BLaER1 treated with 17β-estradiol and CSF1 and Interleukin-3, amounts not matched to agents 10 nM and 100 nM (cell line): ENCODE data around the gene LINGO1.

ENCODE experiments used
- H3K27ac ChIP-seq, 11 experiments: shearing (Covaris generic); formaldehyde crosslinking; 2 replicates each; pipeline ENCODE4 v1.8.1; 2022
- H3K27me3 ChIP-seq, 11 experiments: shearing (Covaris generic); formaldehyde crosslinking; 2 replicates each; pipeline ENCODE4 v1.8.1; 2022
- H3K36me3 ChIP-seq, 11 experiments: shearing (Covaris generic); formaldehyde crosslinking; 2 replicates each; pipeline ENCODE4 v1.8.1; 2022
- H3K4me1 ChIP-seq, 10 experiments: shearing (Covaris generic); formaldehyde crosslinking; 2 replicates each; pipeline ENCODE4 v1.8.1; 2022
- H3K4me2 ChIP-seq, 11 experiments: shearing (Covaris generic); formaldehyde crosslinking; 2 replicates each; pipeline ENCODE4 v1.8.1; 2022
- H3K4me3 ChIP-seq, 10 experiments: shearing (Covaris generic); formaldehyde crosslinking; 2 replicates each; pipeline ENCODE4 v1.8.1; 2022
- H3K9ac ChIP-seq, 11 experiments: shearing (Covaris generic); formaldehyde crosslinking; 2 replicates each; pipeline ENCODE4 v1.8.1; 2022
- H3K9me3 ChIP-seq, 11 experiments: shearing (Covaris generic); formaldehyde crosslinking; replicated peaks in 1 of 11; 2 replicates each; pipeline ENCODE4 v1.8.1; 2022
- H4K20me1 ChIP-seq, 11 experiments: shearing (Covaris generic); formaldehyde crosslinking; 2 replicates each; pipeline ENCODE4 v1.8.1; 2022
- Cebpa-rat ChIP-seq, 11 experiments: shearing (Covaris generic); IDR thresholded peaks; 2 replicates each; pipeline ENCODE4 v1.8.1; 2022

LINGO1 gene

DNA sequence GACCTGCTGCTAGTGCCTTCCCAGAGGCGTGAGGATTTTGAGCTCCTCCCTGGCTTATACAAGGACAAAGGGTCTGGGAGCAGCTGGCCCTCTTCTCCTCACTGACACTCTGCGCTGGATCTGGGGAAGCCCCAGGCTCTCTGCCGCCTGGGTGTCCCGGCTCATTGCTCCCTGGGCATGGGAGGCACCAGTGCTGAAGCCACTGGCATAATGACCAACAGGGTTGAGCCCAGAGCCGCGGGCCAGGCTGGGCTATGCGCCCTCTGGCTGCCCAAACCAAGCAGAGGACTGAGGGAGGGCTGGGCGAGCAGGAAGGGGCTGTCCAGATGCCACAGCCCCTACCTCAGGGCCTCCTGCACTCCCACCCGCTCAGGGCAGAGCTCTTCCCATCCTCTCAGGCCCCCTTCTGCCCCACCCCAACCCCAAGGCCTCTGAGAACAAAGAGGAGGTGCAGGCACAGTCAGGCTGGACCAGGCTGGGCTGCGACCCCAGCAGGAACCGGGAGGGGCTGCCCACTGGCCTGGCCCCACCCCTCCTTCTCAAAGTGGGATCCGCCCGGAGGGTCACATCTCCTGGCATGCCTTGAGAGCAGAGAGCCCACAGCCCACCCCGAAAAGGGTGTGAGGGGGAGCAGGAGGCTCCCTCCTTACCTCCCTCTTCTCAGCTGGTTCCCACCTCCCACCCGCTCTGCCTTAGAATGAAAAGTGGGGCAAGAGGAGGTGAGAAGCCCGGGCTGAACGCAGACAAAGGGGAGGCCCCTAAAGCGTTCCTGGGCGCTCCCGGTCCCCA lies 1.6 kb downstream of the LINGO1 start:
- no peak for TF ChIP-seq Cebpa-rat (IDR thresholded peaks at IDR 0.05)
- peaks cover 72 to 91% (median 82%) of the 10 kb centered on the region in 11 experiments for H3K27me3 ChIP-seq
- peaks cover 0 to 47% (median 20%) of the 10 kb centered on the region in 11 experiments; a peak in 15 of 22 replicates for H4K20me1 ChIP-seq
- no peak overlapping the region for H3K4me3 ChIP-seq
- no peak overlapping the region for H3K9ac ChIP-seq
- peaks cover 0 to 32% (median 16%) of the 10 kb centered on the region in 10 experiments; a peak in 16 of 20 replicates for H3K4me1 ChIP-seq
- no peak overlapping the region for H3K4me2 ChIP-seq
- H3K9me3 ChIP-seq: no peaks in the 10 kb centered on the region
- no peak overlapping the region for H3K27ac ChIP-seq
- H3K36me3 ChIP-seq: no peaks in the 10 kb centered on the region

DNA sequence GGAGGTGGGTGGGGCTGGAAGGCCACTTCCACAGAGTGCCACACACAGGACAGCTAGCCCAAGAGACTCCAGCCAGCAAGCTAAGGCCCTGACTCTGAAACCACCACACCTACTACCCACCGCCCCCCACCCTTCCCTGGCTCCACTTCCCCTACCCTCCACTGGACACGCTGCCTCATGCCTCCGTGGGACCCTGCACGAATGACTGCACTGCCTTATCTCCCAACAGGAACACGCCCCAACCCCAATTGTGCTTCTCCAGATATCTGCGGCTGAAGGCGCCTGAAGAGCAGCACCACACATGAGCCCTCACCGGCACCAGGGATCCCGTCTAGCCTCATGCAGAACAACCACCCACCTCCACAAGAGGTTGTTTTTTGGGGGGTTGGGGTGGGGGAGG lies 2.7 kb downstream of the LINGO1 start:
- Histone ChIP-seq H3K4me3 (no peak overlapping the region), H3K4me2 (no peak overlapping the region), H3K36me3 (no peaks in the 10 kb centered on the region), H3K4me1 (peaks cover 0 to 35% (median 18%) of the 10 kb centered on the region in 10 experiments; a peak in 17 of 20 replicates), H4K20me1 (peaks cover 0 to 46% (median 13%) of the 10 kb centered on the region in 11 experiments; a peak in 15 of 22 replicates), H3K9me3 (no peaks in the 10 kb centered on the region), H3K27ac (no peak overlapping the region), H3K27me3 (peaks cover 61 to 80% (median 71%) of the 10 kb centered on the region in 11 experiments), H3K9ac (no peak overlapping the region)
- no peak for TF ChIP-seq Cebpa-rat (IDR thresholded peaks at IDR 0.05)

DNA sequence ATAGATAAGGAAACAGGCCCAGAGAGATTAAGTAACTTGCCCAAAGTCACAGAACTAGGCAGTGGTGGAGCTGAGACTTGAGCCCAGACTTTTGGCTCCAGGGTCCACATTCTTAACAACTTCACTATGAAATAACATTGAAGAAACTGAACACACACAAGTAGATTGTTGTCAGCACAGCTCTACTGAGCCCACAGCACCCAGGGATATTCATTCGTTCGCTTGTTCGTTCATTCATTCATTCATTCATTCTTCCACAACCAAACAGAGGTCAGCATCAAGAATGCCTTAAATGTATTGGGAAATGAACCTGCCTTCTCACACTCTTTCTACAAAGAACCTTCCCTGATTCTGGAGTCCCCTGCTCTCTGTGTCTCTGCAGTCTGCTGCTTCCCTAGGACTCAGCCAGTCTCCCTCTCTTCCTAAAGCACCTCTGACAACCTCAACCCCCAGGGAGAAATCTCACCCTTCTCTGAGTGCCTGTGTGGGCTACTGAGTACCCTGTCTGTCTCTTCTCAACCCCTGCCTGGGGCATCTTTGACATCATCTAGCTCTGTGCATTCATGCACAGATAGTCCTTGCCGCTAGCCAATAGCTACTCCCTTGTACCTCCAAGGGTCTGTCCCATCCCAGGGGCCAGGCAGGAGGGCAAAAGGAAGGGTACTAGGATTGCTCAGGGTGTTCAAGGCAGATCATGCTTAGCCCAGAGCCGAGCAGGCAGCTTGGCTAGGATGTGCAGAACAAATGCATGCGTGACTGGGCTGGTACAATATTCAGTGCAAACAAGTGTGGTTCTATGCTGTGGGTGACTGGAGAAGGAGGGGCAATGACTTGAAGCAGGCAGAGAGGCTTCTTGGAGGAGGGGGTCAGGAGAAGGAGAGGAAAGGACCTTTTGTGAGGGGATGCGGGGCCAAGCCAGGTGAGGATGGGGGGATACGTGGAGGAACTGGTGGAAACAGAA lies 3.4 kb downstream of the LINGO1 start:
- no peaks in the 10 kb centered on the region for H3K9me3 ChIP-seq
- H3K27ac ChIP-seq: no peak overlapping the region
- H3K4me2 ChIP-seq: no peak overlapping the region
- H3K9ac ChIP-seq: no peak overlapping the region
- no peak overlapping the region for H3K4me3 ChIP-seq
- no peaks in the 10 kb centered on the region for H3K36me3 ChIP-seq
- no peak for TF ChIP-seq Cebpa-rat (IDR thresholded peaks at IDR 0.05)
- H3K4me1 ChIP-seq: peaks cover 0 to 37% (median 23%) of the 10 kb centered on the region in 10 experiments; a peak in 18 of 20 replicates
- H3K27me3 ChIP-seq: peaks cover 55 to 74% (median 64%) of the 10 kb centered on the region in 11 experiments
- H4K20me1 ChIP-seq: peaks cover 0 to 46% (median 11%) of the 10 kb centered on the region in 11 experiments; a peak in 15 of 22 replicates

DNA sequence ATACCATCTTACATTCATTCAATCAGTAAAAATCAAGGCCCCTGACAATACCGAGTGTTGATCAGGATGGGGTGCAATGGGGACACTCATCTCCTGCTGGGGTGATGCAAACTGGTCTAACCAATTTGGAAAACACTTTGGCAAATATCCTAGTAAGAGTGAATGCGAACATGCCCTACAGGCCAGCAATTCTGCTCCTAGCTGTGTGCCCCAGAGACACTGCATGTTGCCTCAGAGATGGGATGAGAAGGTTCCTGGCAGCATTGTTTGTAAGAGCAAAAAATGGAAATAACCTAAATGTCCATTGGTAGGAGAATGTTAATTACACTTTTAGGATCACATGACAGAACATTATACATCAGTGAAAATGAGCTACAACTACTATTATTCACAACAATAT lies 4.7 kb downstream of the LINGO1 start:
- H3K4me3 ChIP-seq: no peak overlapping the region
- H3K36me3 ChIP-seq: no peaks in the 10 kb centered on the region
- no peaks in the 10 kb centered on the region for H3K9me3 ChIP-seq
- TF ChIP-seq Cebpa-rat (IDR thresholded peaks at IDR 0.05): no peak
- no peak overlapping the region for H3K9ac ChIP-seq
- no peak overlapping the region for H3K27ac ChIP-seq
- H3K4me1 ChIP-seq: peaks cover 0 to 37% (median 30%) of the 10 kb centered on the region in 10 experiments; a peak in 18 of 20 replicates
- peaks cover 0 to 37% (median 9%) of the 10 kb centered on the region in 11 experiments; a peak in 15 of 22 replicates for H4K20me1 ChIP-seq
- H3K4me2 ChIP-seq: no peak overlapping the region
- peaks cover 41 to 60% (median 50%) of the 10 kb centered on the region in 11 experiments for H3K27me3 ChIP-seq

DNA sequence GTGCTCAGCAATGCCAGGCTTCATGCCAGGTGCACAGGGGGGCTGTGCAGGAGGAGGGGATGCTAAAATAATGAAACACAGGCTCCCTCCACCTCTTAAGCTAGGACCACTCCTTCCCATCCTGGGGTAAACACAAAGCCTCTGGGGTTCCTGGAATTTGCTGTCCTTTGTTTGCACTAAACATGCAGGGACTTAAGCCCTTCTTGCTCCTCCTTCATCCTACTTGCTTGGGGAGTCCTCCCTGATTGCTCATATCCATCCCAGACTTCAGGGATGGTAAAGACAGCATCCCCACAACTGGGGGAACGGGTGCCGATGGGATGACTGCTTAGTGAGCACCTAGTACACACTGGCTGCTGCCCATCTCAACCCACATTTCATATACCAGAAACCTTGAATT lies 5.1 kb downstream of the LINGO1 start:
- H3K9me3 ChIP-seq: no peaks in the 10 kb centered on the region

DNA sequence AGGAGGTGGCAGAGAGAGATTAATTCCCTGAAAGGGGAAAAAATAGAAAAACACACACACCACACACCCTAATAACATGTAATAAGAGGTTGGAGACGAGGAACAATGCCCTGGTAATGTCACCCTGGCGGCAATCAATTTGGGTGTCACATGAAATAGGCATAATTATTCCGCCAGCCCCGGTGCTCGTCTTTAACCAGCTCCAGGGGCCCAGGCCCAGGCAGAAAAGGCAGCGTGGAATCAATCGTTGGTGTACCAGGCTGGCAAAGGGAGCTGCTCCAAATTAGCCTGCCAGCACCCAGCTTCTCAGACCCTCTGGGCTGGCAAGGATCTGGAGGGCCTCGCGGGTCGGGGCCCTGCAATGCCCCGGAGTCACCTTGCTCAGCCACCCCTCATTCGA lies 5.6 kb downstream of the LINGO1 start:
- H3K4me2 ChIP-seq: no peak overlapping the region
- H4K20me1 ChIP-seq: peaks cover 0 to 28% (median 7%) of the 10 kb centered on the region in 11 experiments; a peak in 15 of 22 replicates
- H3K27me3 ChIP-seq: peaks cover 32 to 51% (median 41%) of the 10 kb centered on the region in 11 experiments
- H3K9me3 ChIP-seq: no peaks in the 10 kb centered on the region
- H3K4me1 ChIP-seq: peaks cover 3 to 38% (median 34%) of the 10 kb centered on the region in 10 experiments; a peak in 18 of 20 replicates
- no peak overlapping the region for H3K4me3 ChIP-seq
- TF ChIP-seq Cebpa-rat (IDR thresholded peaks at IDR 0.05): no peak
- H3K36me3 ChIP-seq: no peaks in the 10 kb centered on the region
- H3K9ac ChIP-seq: no peak overlapping the region
- H3K27ac ChIP-seq: no peak overlapping the region

More for the DNA sequence above, 5.1 kb downstream of the LINGO1 start:
- peaks cover 0 to 33% (median 9%) of the 10 kb centered on the region in 11 experiments; a peak in 15 of 22 replicates for H4K20me1 ChIP-seq
- TF ChIP-seq Cebpa-rat (IDR thresholded peaks at IDR 0.05): no peak
- H3K27me3 ChIP-seq: peaks cover 37 to 56% (median 46%) of the 10 kb centered on the region in 11 experiments
- no peak overlapping the region for H3K27ac ChIP-seq
- no peak overlapping the region for H3K4me3 ChIP-seq
- H3K4me1 ChIP-seq: peaks cover 0 to 38% (median 32%) of the 10 kb centered on the region in 10 experiments; a peak in 18 of 20 replicates
- H3K4me2 ChIP-seq: no peak overlapping the region
- H3K9ac ChIP-seq: no peak overlapping the region
- H3K36me3 ChIP-seq: no peaks in the 10 kb centered on the region

DNA sequence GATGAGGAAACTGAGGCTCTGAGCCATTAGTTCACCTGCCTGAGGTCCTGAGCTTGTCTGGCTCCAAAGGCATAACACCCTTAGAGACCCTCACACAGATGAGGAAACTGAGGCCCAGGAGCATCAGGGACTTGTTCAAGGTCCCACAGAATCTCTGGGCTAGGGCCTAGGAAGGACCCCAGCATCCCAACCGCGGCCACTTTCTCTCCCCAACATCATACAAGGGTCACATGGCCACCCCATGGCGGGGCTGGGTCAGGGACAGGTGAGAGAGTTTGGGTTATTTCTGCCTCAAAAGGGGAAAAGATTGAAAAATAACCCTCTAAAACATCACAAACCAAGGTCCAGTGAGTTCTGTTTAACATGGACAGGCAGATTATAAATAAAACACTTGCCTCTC lies 6.7 kb downstream of the LINGO1 start:
- peaks cover 9 to 44% (median 38%) of the 10 kb centered on the region in 10 experiments; a peak in 19 of 20 replicates for H3K4me1 ChIP-seq

DNA sequence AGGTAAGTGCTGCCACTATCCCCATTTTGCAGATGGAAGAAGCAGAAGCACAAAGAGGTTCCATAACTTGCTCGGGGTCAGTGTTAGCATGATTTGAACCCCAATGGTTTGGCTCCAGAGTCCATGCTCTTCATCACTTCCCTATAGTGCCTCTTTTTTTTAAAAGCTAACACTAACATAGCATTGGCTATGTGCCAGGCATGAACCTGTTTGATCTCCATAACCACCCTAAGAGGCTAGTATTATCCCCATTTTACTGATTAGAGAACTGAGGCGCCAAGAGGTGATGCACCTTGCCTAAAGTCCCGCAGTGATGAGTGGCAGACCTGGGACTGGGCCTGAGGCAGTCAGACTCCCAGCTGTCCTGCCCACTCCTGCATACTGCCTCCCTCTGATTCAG lies 7.3 kb downstream of the LINGO1 start:
- Histone ChIP-seq H3K4me3 (no peak overlapping the region), H3K9ac (no peak overlapping the region), H3K36me3 (no peaks in the 10 kb centered on the region), H3K4me2 (peak overlapping the region in 4 of 11 experiments; percentile 66 to 75 (median 68); a peak in 6 of 22 replicates), H3K4me1 (peaks cover 9 to 44% (median 38%) of the 10 kb centered on the region in 10 experiments; a peak in 19 of 20 replicates), H4K20me1 (peaks cover 0 to 19% (median 0%) of the 10 kb centered on the region in 11 experiments; a peak in 9 of 22 replicates), H3K9me3 (no peaks in the 10 kb centered on the region), H3K27ac (no peak overlapping the region), H3K27me3 (peaks cover 15 to 41% (median 31%) of the 10 kb centered on the region in 11 experiments)
- TF ChIP-seq Cebpa-rat (IDR thresholded peaks at IDR 0.05): no peak

More for the DNA sequence above, 6.7 kb downstream of the LINGO1 start:
- Histone ChIP-seq H3K27ac (no peak overlapping the region), H3K36me3 (no peaks in the 10 kb centered on the region), H3K9ac (no peak overlapping the region), H4K20me1 (peaks cover 0 to 25% (median 0%) of the 10 kb centered on the region in 11 experiments; a peak in 11 of 22 replicates), H3K9me3 (no peaks in the 10 kb centered on the region), H3K4me3 (no peak overlapping the region), H3K4me2 (no peak overlapping the region), H3K27me3 (peaks cover 21 to 43% (median 36%) of the 10 kb centered on the region in 11 experiments)
- no peak for TF ChIP-seq Cebpa-rat (IDR thresholded peaks at IDR 0.05)
